Measurements from ENCODE around the gene PHLDB3.

GRCh38 chr19:43510713-43511112 lies 6.2 kb upstream of the PHLDB3 start:
- TF ChIP-seq POLR2AphosphoS5 (IDR thresholded peaks at IDR 0.05), result no peak
- TF ChIP-seq, protein P1, sequence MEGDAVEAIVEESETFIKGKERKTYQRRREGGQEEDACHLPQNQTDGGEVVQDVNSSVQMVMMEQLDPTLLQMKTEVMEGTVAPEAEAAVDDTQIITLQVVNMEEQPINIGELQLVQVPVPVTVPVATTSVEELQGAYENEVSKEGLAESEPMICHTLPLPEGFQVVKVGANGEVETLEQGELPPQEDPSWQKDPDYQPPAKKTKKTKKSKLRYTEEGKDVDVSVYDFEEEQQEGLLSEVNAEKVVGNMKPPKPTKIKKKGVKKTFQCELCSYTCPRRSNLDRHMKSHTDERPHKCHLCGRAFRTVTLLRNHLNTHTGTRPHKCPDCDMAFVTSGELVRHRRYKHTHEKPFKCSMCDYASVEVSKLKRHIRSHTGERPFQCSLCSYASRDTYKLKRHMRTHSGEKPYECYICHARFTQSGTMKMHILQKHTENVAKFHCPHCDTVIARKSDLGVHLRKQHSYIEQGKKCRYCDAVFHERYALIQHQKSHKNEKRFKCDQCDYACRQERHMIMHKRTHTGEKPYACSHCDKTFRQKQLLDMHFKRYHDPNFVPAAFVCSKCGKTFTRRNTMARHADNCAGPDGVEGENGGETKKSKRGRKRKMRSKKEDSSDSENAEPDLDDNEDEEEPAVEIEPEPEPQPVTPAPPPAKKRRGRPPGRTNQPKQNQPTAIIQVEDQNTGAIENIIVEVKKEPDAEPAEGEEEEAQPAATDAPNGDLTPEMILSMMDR (IDR thresholded peaks at IDR 0.05), result no peak
